Mucosa of rectum (tissue), 2 donors: Measurements from ENCODE around the gene JAZF1.

Source experiments
- H3K27ac ChIP-seq, 2 donors: one replicate each; pipeline ENCODE4 v1.7.0; 2013; ENCODE audit warnings: inconsistent platforms in 2 of 2, low read depth in 2 of 2, low read length in 2 of 2
- H3K27me3 ChIP-seq, 2 donors: one replicate each; pipeline ENCODE4 v1.7.0; 2013; ENCODE audit warnings: low read length in 2 of 2; ENCODE audit not compliant: control insufficient read depth in 2 of 2, insufficient read depth in 2 of 2
- H3K36me3 ChIP-seq, 2 donors: one replicate each; pipeline ENCODE4 v1.7.0; 2013; ENCODE audit warnings: low read length in 2 of 2; ENCODE audit not compliant: control insufficient read depth in 2 of 2, insufficient read depth in 2 of 2
- H3K4me1 ChIP-seq, 2 donors: one replicate each; pipeline ENCODE4 v1.7.0; 2013; ENCODE audit warnings: low read length in 2 of 2, mild to moderate bottlenecking in 1 of 2; ENCODE audit not compliant: control insufficient read depth in 2 of 2, insufficient read depth in 2 of 2
- H3K4me3 ChIP-seq, 2 donors: one replicate each; pipeline ENCODE4 v1.7.0; 2013; ENCODE audit warnings: low read length in 2 of 2
- H3K9ac ChIP-seq, 2 donors: one replicate each; pipeline ENCODE4 v1.7.0; 2013; ENCODE audit warnings: low read length in 2 of 2, low read depth in 1 of 2, mild to moderate bottlenecking in 1 of 2
- H3K9me3 ChIP-seq, 2 donors: one replicate each; pipeline ENCODE4 v1.7.0; 2013; ENCODE audit warnings: low read length in 2 of 2; ENCODE audit not compliant: control insufficient read depth in 2 of 2
- donor health status: healthy.
- donor health status: Normal muscosa, but diverticular disease.

The JAZF1 gene

DNA sequence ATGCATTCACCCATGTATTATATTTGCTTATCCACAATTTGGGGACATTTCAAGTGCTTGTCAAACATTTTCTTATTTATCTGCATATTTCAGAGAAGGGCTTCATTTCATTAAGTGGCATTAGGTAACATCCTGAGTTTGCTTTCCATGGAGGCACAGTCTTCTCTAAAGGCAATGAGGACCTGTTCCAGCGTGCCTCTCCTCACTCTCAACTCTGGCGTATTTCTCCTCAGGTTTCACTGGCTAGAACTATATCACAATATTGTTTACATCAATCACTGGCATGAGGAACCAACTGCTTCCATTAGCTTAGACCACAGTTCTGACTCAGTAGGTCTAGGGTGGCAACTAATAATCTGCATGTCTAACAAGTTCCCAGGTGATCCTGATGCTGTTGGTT is 263.5 kb downstream of the JAZF1 start:
- no peak overlapping the region for H3K9ac ChIP-seq
- no peaks in the 10 kb centered on the region for H3K9me3 ChIP-seq
- H3K27me3 ChIP-seq: no peaks in the 10 kb centered on the region
- no peak overlapping the region for H3K4me3 ChIP-seq
- H3K27ac ChIP-seq: no peak overlapping the region
- peaks cover 4 to 5% of the 10 kb centered on the region in 2 donors for H3K4me1 ChIP-seq
- no peaks in the 10 kb centered on the region for H3K36me3 ChIP-seq

DNA sequence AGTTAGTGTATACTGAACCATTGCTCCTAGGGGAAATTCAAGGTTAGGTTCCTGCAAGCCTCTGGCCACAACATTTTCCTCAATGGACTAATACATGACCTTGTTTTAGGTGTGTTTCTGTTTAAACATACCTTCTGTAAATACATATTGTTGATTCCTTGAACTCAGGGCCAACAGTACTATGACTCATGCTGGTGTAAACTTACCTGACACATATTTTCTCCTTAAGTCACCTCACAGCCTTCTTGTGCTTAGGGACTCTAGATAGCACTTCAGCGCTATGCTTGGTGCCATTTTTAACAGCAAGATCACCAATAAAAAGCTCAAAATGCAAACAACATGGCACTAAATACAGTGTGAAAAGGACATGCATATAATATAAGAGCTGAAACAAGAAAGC is 264.2 kb downstream of the JAZF1 start:
- no peak overlapping the region for H3K27ac ChIP-seq
- H3K4me3 ChIP-seq: no peak overlapping the region
- H3K27me3 ChIP-seq: no peaks in the 10 kb centered on the region
- peaks cover 4% of the 10 kb centered on the region in 2 donors for H3K4me1 ChIP-seq
- H3K9ac ChIP-seq: no peak overlapping the region
- H3K9me3 ChIP-seq: no peaks in the 10 kb centered on the region
- no peaks in the 10 kb centered on the region for H3K36me3 ChIP-seq

DNA sequence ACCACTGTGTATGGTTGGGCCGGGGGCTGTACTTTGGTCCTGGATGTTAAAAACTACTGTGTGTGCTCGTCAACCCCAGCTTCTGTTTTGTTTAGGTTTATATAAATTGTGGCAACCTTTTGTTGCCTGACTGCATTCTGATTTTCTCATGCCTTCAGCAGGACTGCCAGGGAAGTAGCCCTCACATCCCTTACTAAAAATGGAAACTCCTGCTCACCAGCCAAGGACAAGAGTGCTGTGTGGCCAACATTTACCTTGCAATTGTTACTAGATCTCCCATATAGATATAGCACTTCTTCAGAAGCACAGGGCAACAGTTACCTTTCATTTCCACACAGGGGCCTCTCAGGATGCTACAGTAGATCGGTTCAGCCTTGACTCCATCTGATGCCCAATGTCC is 266.2 kb downstream of the JAZF1 start:
- Histone ChIP-seq H3K4me3 (no peak overlapping the region), H3K36me3 (no peaks in the 10 kb centered on the region), H3K9ac (no peak overlapping the region), H3K27ac (no peak overlapping the region), H3K4me1 (no peaks in the 10 kb centered on the region), H3K9me3 (no peaks in the 10 kb centered on the region), H3K27me3 (no peaks in the 10 kb centered on the region)

- Histone ChIP-seq H3K36me3 (no peaks in the 10 kb centered on the region), H3K4me3 (no peak overlapping the region), H3K4me1 (no peaks in the 10 kb centered on the region), H3K27ac (no peak overlapping the region), H3K9ac (no peak overlapping the region), H3K27me3 (no peaks in the 10 kb centered on the region), H3K9me3 (no peaks in the 10 kb centered on the region)
Measured at GRCh38 chr7:27912751-27913150, 267.8 kb downstream of the JAZF1 start.

DNA sequence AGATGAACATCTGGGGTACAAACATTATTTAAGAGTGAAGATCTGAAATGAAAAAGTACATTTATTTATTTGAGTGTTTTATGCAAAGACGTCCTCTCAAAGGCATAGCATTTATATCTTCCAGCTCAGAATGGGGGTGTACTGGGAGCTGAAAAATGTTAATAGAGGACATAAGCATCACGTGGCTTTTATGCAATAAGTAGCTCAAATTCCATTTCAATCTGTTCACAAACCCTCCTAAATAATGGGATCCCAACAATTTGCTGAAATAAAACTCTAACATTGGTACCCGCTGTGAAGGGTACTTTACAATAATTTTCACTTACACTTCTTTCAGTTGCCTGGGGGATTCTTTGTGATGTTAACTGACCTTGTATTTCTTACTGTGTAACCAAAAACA is 268.7 kb downstream of the JAZF1 start:
- no peaks in the 10 kb centered on the region for H3K9me3 ChIP-seq
- H3K9ac ChIP-seq: no peak overlapping the region
- no peak overlapping the region for H3K27ac ChIP-seq
- no peaks in the 10 kb centered on the region for H3K36me3 ChIP-seq
- H3K27me3 ChIP-seq: no peaks in the 10 kb centered on the region
- H3K4me1 ChIP-seq: no peaks in the 10 kb centered on the region
- no peak overlapping the region for H3K4me3 ChIP-seq

DNA sequence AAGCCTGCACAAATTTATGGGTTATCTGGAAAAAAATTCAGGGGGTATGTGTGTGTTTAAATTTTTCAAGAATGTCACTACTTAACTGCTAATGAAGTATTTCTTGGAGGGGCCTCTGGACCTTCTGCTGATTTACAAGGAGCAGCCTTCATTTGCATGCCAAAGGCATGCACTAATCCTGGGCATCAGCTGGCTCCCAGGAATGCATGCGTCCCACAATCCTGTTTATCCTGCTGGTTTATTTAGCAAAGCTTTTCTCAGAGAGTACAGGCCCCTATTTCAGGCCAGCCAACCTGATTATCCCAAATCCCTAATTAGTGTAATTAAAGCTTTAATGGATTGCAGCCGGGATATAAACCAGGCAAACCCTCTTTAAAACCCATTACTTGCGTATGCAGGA is 270.3 kb downstream of the JAZF1 start:
- no peak overlapping the region for H3K27ac ChIP-seq

GRCh38 chr7:27908534-27909165 is 271.9 kb downstream of the JAZF1 start:
- H3K36me3 ChIP-seq: no peaks in the 10 kb centered on the region
- no peak overlapping the region for H3K4me3 ChIP-seq
- H3K27me3 ChIP-seq: no peaks in the 10 kb centered on the region
- no peaks in the 10 kb centered on the region for H3K4me1 ChIP-seq
- H3K27ac ChIP-seq: no peak overlapping the region
- H3K9me3 ChIP-seq: no peaks in the 10 kb centered on the region
- no peak overlapping the region for H3K9ac ChIP-seq

More for the DNA sequence above, 270.3 kb downstream of the JAZF1 start:
- Histone ChIP-seq H3K36me3 (no peaks in the 10 kb centered on the region), H3K4me3 (no peak overlapping the region), H3K9ac (no peak overlapping the region), H3K27me3 (no peaks in the 10 kb centered on the region), H3K4me1 (no peaks in the 10 kb centered on the region), H3K9me3 (no peaks in the 10 kb centered on the region)

DNA sequence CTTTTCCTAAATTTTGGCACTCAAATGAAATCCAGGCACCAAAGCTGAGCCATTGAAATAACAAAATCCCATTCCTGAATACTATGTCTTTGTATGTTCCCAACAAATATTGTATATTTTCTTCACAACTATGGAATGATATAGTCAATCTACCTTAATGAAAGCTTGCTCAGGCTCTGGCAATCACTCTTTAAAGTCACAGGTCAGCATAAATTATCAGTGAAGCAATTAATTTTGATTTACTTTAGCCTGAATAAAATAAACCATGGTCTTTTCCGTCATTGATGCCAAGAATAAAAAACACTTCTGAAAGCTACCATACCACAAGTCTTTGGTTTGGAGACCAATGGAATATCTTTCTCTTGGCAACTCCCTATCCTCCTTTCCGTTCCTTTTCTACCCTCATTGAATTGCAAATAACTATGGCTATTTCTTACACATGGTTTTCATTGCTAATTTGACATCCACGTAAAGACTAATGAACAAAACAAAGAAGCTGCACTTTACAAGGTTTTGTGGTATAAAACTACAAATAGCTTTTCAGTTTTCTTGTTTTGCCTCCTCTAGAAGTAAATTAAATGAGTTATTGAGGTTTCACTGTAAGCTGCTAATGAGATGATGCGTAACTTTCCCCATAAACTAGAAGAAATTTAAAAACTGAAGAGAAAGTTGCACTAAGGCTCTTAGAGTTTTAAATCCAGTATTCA is 274.1 kb downstream of the JAZF1 start:
- H3K36me3 ChIP-seq: no peaks in the 10 kb centered on the region
- H3K27ac ChIP-seq: no peak overlapping the region
- H3K4me1 ChIP-seq: no peaks in the 10 kb centered on the region

DNA sequence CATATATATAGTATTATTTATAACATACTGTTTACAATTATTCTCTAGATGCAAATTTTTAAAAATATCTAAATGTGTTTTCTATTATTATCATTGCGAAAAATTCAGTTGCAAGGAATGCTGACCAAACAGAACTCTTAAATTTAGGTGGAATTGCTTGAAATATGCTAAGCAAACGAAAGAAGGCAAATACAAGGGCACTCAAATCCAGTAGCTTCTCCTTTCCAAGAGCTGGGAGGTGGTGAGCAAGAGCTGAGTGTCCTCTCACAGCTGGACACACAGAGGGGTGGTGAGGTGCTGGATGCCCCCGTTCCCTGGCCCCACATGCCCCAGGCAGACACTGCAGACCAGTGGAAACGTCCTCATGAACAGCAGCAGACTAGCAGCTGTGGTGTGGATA is 274.6 kb downstream of the JAZF1 start:
- H3K4me3 ChIP-seq: no peak overlapping the region
- no peak overlapping the region for H3K27ac ChIP-seq
- no peaks in the 10 kb centered on the region for H3K36me3 ChIP-seq
- no peaks in the 10 kb centered on the region for H3K9me3 ChIP-seq
- no peaks in the 10 kb centered on the region for H3K27me3 ChIP-seq
- H3K4me1 ChIP-seq: peaks cover 0 to 2% of the 10 kb centered on the region in 2 donors
- no peak overlapping the region for H3K9ac ChIP-seq

More for the DNA sequence above, 274.1 kb downstream of the JAZF1 start:
- no peaks in the 10 kb centered on the region for H3K9me3 ChIP-seq
- no peak overlapping the region for H3K9ac ChIP-seq
- no peaks in the 10 kb centered on the region for H3K27me3 ChIP-seq
- no peak overlapping the region for H3K4me3 ChIP-seq

GRCh38 chr7:27901028-27901760 is 279.4 kb downstream of the JAZF1 start:
- Histone ChIP-seq H3K9ac (no peak overlapping the region), H3K4me3 (peak overlapping the region; percentile 6 to 11)

More at GRCh38 chr7:27901028-27901760, 279.4 kb downstream of the JAZF1 start:
- peak overlapping the region; percentile 10 to 50 for H3K27ac ChIP-seq
- H3K4me1 ChIP-seq: peaks cover 13 to 22% of the 10 kb centered on the region in 2 donors
- H3K27me3 ChIP-seq: no peaks in the 10 kb centered on the region
- H3K36me3 ChIP-seq: no peaks in the 10 kb centered on the region
- H3K9me3 ChIP-seq: no peaks in the 10 kb centered on the region
